HL-60 (cell line): ENCODE results near the gene DNAJC18.

Experiments
- CTCF ChIP-seq: IDR thresholded peaks from one replicate; pipeline ENCODE4 v1.5.1; 2011; ENCODE audit warnings: low read length, control low read depth, inconsistent platforms; ENCODE audit not compliant: insufficient read depth
- GABPA ChIP-seq: IDR thresholded peaks from 2 replicates; pipeline ENCODE4 v1.6.1; 2012; ENCODE audit warnings: low read depth
- POLR2AphosphoS5 ChIP-seq: IDR thresholded peaks from 2 replicates; pipeline ENCODE4 v1.6.1; 2012; ENCODE audit warnings: low read depth
- REST ChIP-seq: IDR thresholded peaks from 2 replicates; pipeline ENCODE4 v1.6.1; 2012; ENCODE audit warnings: low read depth; ENCODE audit not compliant: insufficient replicate concordance

GRCh38 chr5:139387611-139388197, 51.6 kb downstream of the DNAJC18 start:
- TF ChIP-seq CTCF (no peak), GABPA (no peak), REST (no peak), POLR2AphosphoS5 (no peak)
